IMR-90 (cell line): ENCODE data around the gene CYTH1. TPM values are rescaled to one million over a fixed set of nuclear protein-coding genes. Genes with fewer than 3 reads are reported as not detected.

Experiments used
- ATAC-seq: fragments of 200-7000 bp; cut with Tn5 transposase; 2 replicates; pipeline ENCODE4 v1.9.1; 2020; ENCODE audit warnings: low read depth, mild to moderate bottlenecking, moderate library complexity
- BruUV-seq: library from RNA; stranded (reverse); fragments of 400-500 nt; replicated peaks from 2 replicates; lab custom pipeline; 2021; lab: Mats Ljungman, UMichigan
- CTCF ChIA-PET: fragments of 300-600 bp; formaldehyde crosslinking; extraction: SDS; loops from one replicate; lab custom pipeline; 2021; ENCODE audit warnings: antibody characterized with exemption; lab: Yijun Ruan, JAX
- POLR2A ChIA-PET: fragments of 300-600 bp; sonication (Branson Sonifier 250); formaldehyde crosslinking; loops from one replicate; lab custom pipeline; 2022; ENCODE audit warnings: antibody characterized with exemption; ENCODE audit not compliant: unreplicated experiment; lab: Charles Lee
- DNase-seq: peaks from one replicate; pipeline ENCODE4 v3.0.0; 2013
- H2AFZ ChIP-seq: replicated peaks from 2 replicates; pipeline ENCODE3; 2013; ENCODE audit warnings: low read length, mild to moderate bottlenecking; ENCODE audit not compliant: poor library complexity
- H2AK5ac ChIP-seq: 2 replicates; pipeline ENCODE4 v1.6.1; 2013; ENCODE audit warnings: low read depth, low read length, inconsistent platforms
- H2AK9ac ChIP-seq: replicated peaks from 2 replicates; pipeline ENCODE3; 2013; ENCODE audit warnings: mild to moderate bottlenecking, low read depth, low read length, moderate library complexity; ENCODE audit not compliant: poor library complexity
- H2BK120ac ChIP-seq: 2 replicates; pipeline ENCODE4 v1.6.1; 2013; ENCODE audit warnings: low read depth, low read length, inconsistent platforms
- H2BK15ac ChIP-seq: 3 replicates; pipeline ENCODE4 v1.6.1; 2013; ENCODE audit warnings: low read depth, low read length, inconsistent platforms
- H2BK20ac ChIP-seq: 2 replicates; pipeline ENCODE4 v1.6.1; 2013; ENCODE audit warnings: low read depth, mild to moderate bottlenecking, inconsistent platforms, low read length, moderate library complexity
- H2BK5ac ChIP-seq: 2 replicates; pipeline ENCODE4 v1.6.1; 2013; ENCODE audit warnings: mild to moderate bottlenecking, low read depth, low read length, inconsistent platforms; ENCODE audit not compliant: poor library complexity, severe bottlenecking
- H3K14ac ChIP-seq: replicated peaks from 2 replicates; pipeline ENCODE4 v1.6.1; 2013; ENCODE audit warnings: low read depth, low read length, inconsistent platforms
- H3K18ac ChIP-seq: 2 replicates; pipeline ENCODE4 v1.6.1; 2013; ENCODE audit warnings: low read depth, low read length, control low read depth
- H3K23ac ChIP-seq: 2 replicates; pipeline ENCODE4 v1.6.1; 2013; ENCODE audit warnings: low read depth, low read length, inconsistent platforms
- H3K27ac ChIP-seq: 2 replicates; pipeline ENCODE4 v1.5.1; 2013; ENCODE audit warnings: mild to moderate bottlenecking, control low read depth, low read length; ENCODE audit not compliant: insufficient read depth
- H3K27me3 ChIP-seq: 2 replicates; pipeline ENCODE4 v1.6.1; 2013; ENCODE audit warnings: low read length; ENCODE audit not compliant: control insufficient read depth, insufficient read depth
- H3K36me3 ChIP-seq: 2 replicates; pipeline ENCODE4 v1.6.1; 2013; ENCODE audit warnings: low read length, mixed read lengths; ENCODE audit not compliant: control insufficient read depth, insufficient read depth
- H3K4ac ChIP-seq: 2 replicates; pipeline ENCODE4 v1.6.1; 2013; ENCODE audit warnings: low read depth, low read length, inconsistent platforms
- H3K4me1 ChIP-seq: 2 replicates; pipeline ENCODE4 v1.6.1; 2013; ENCODE audit warnings: low read length, mixed read lengths; ENCODE audit not compliant: control insufficient read depth, insufficient read depth
- H3K4me2 ChIP-seq: 2 replicates; pipeline ENCODE4 v1.6.1; 2013; ENCODE audit warnings: low read depth, mild to moderate bottlenecking, control low read depth, low read length, moderate library complexity
- H3K4me3 ChIP-seq: 2 replicates; pipeline ENCODE4 v1.5.1; 2013; ENCODE audit warnings: low read depth, mild to moderate bottlenecking, control low read depth, low read length, moderate library complexity; ENCODE audit not compliant: insufficient read depth
- H3K56ac ChIP-seq: 2 replicates; pipeline ENCODE4 v1.6.1; 2013; ENCODE audit warnings: low read length, inconsistent platforms; ENCODE audit not compliant: insufficient read depth; ENCODE audit errors: extremely low read depth
- H3K79me1 ChIP-seq, 2 experiments: 2 replicates each; pipeline ENCODE4 v1.6.1; 2013; ENCODE audit warnings: low read length in 2 of 2, inconsistent platforms in 1 of 2, low read depth in 1 of 2
- H3K9ac ChIP-seq: 2 replicates; pipeline ENCODE4 v1.6.1; 2013; ENCODE audit warnings: low read depth, low read length, control low read depth
- H3K9me1 ChIP-seq: 2 replicates; pipeline ENCODE4 v1.6.1; 2013; ENCODE audit warnings: low read length, inconsistent platforms; ENCODE audit not compliant: insufficient read depth
- H3K9me3 ChIP-seq: 2 replicates; pipeline ENCODE4 v1.6.1; 2013; ENCODE audit warnings: low read length; ENCODE audit not compliant: control insufficient read depth, insufficient read depth
- H4K20me1 ChIP-seq: 2 replicates; pipeline ENCODE4 v1.6.1; 2013; ENCODE audit warnings: low read length, inconsistent platforms; ENCODE audit not compliant: insufficient read depth
- H4K5ac ChIP-seq: 2 replicates; pipeline ENCODE4 v1.6.1; 2013; ENCODE audit warnings: mild to moderate bottlenecking, low read depth, low read length, control low read depth
- H4K8ac ChIP-seq, 2 experiments: 2 replicates each; pipeline ENCODE4 v1.6.1; 2013; ENCODE audit warnings: low read depth in 2 of 2, low read length in 2 of 2, control low read depth in 1 of 2, inconsistent platforms in 1 of 2
- H4K91ac ChIP-seq: 2 replicates; pipeline ENCODE4 v1.6.1; 2013; ENCODE audit warnings: low read depth, low read length, inconsistent platforms; ENCODE audit not compliant: insufficient read depth
- BHLHE40 ChIP-seq: fragments of 150-350 bp; IDR thresholded peaks from 2 replicates; pipeline ENCODE4 v1.6.1; 2016; ENCODE audit warnings: mild to moderate bottlenecking, low read depth, low read length
- CEBPB ChIP-seq: IDR thresholded peaks from 2 replicates; pipeline ENCODE4 v1.6.1; 2012; ENCODE audit warnings: low read depth, low read length, improper control_type of control experiment
- FOS ChIP-seq: fragments of 150-350 bp; IDR thresholded peaks from 2 replicates; pipeline ENCODE4 v1.6.1; 2016; ENCODE audit warnings: low read depth, low read length
- MAFK ChIP-seq: IDR thresholded peaks from 2 replicates; pipeline ENCODE4 v1.6.1; 2012; ENCODE audit warnings: low read depth, low read length, improper control_type of control experiment
- MXI1 ChIP-seq: IDR thresholded peaks from 2 replicates; pipeline ENCODE4 v1.6.1; 2012; ENCODE audit warnings: low read depth, mild to moderate bottlenecking, low read length, moderate library complexity, borderline replicate concordance
- NFE2L2 ChIP-seq: fragments of 150-350 bp; IDR thresholded peaks from 2 replicates; pipeline ENCODE4 v1.6.1; 2016; ENCODE audit warnings: low read depth, mild to moderate bottlenecking, low read length
- RAD21 ChIP-seq: IDR thresholded peaks from 2 replicates; pipeline ENCODE4 v1.6.1; 2012; ENCODE audit warnings: low read length, improper control_type of control experiment
- RCOR1 ChIP-seq: IDR thresholded peaks from 2 replicates; pipeline ENCODE4 v1.6.1; 2012; ENCODE audit warnings: mild to moderate bottlenecking, low read length, improper control_type of control experiment; ENCODE audit not compliant: insufficient replicate concordance
- RFX5 ChIP-seq: IDR thresholded peaks from 2 replicates; pipeline ENCODE4 v1.8.0; 2012; ENCODE audit warnings: low read depth, mild to moderate bottlenecking, low read length, moderate library complexity
- SMC3 ChIP-seq: fragments of 150-350 bp; IDR thresholded peaks from 2 replicates; pipeline ENCODE4 v1.6.1; 2016; ENCODE audit warnings: low read depth, mild to moderate bottlenecking, antibody characterized with exemption, low read length, moderate library complexity
- WGBS, 2 experiments: methylation state at CpG; one replicate each; pipeline versions ENCODE4 v1.1.5 to v1.1.7; 2013; ENCODE audit warnings: missing lambda C conversion rate in 2 of 2; ENCODE audit not compliant: insufficient read length in 1 of 2; ENCODE audit errors: extremely low coverage in 2 of 2; 5-methylcytosine and 5-hydroxymethylcytosine counted together
- dilution Hi-C: fragments of 300-500 bp; cut with HindIII; formaldehyde crosslinking; loops from one replicate; pipeline ENCODE4 v1.14.3; 2018; ENCODE audit warnings: low sequenced_read_pairs; ENCODE audit not compliant: unreplicated experiment
- in situ Hi-C: fragments of 300-500 bp; cut with MboI; formaldehyde crosslinking; loops from 3 replicates; pipeline ENCODE4 v1.14.3; 2019; ENCODE audit warnings: low sequenced_read_pairs, inconsistent platforms, mixed read lengths
- intact Hi-C: fragments of 100-400 bp; cut with micrococcal nuclease; formaldehyde crosslinking; loops from 2 replicates; pipeline ENCODE4 v1.10.0; 2022
- polyA plus RNA-seq, 3 experiments: library from polyadenylated mRNA; depleted of rRNA; stranded (reverse); fragments of >200 nt; gene quantifications; 2 replicates each; pipeline ENCODE4 v1.2.3, GENCODE V29; 2012; ENCODE audit warnings: low replicate concordance in 1 of 3
- total RNA-seq: library from RNA; depleted of rRNA; stranded (reverse); fragments of >200 nt; gene quantifications from 2 replicates; pipeline ENCODE4 v1.2.3, GENCODE V29; 2012
- TF ChIP-seq, protein P1 (sequence below): fragments of 150-350 bp; IDR thresholded peaks from 2 replicates; pipeline ENCODE4 v1.6.1; 2016; ENCODE audit warnings: low read depth, mild to moderate bottlenecking, low read length, moderate library complexity, borderline replicate concordance
- TF ChIP-seq, protein P2 (sequence below): fragments of 150-350 bp; IDR thresholded peaks from 2 replicates; pipeline ENCODE4 v1.6.1; 2017; ENCODE audit warnings: mild to moderate bottlenecking, antibody characterized with exemption, low read length, low read depth
- TF ChIP-seq, protein P3 (sequence below): conservative IDR thresholded peaks from 2 replicates; pipeline ENCODE4 v1.5.1; 2012; ENCODE audit warnings: mild to moderate bottlenecking, low read depth, low read length, improper control_type of control experiment

CYTH1 gene
- total and polyA plus RNA-seq, 2 of the 4 experiments (the other 2 are of a cell fraction): 7.9 to 12.4 TPM

DNA sequence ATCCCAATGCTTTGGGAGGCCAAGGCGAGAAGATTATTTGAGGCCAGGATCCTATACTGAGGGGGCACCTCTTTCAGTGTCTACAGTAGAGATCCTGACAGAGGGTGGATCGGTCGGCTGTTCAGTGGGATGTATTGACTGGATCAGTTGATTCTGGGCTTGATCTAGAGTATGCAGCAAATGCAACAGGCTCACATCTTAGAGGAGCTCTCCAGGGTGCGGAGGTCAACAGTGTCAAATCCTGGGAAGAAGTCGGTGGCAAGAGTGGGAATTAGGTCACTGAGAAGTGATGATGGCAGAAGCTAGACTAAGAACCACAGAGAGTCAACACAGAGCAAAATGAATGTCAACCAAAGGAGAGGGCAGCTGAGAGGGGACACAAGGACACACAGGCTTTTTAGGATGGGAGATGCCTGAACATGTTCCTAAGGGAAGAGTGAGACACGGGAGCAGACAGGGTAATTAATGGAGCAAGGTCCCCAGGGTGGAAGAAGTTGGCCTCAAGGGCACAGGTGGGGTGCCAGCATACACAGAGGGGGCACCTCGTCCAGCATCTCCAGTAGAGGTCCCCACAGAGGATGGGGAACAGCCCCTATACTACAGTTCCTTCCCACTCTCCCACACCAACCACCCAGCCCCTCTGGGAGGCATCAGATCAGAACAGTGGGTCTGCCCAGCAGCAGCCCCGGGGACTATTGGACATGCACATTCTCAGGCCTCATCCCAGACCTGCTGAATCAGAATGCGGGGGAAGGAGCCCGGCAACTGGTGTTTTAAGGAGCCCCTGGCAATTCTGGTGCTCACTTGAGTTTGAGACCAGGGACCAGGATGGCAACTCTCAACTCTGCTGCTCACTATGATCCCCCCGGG is 10.0 kb upstream of the CYTH1 start:
- no peak overlapping the region for H3K9ac ChIP-seq
- dilution Hi-C loops (no loop called here), intact Hi-C loops (loop anchor here (2.0 kb wide), 1 partner anchor 17 kb away; no protein-coding TSS in a partner anchor), in situ Hi-C loops (no loop called here)
- H3K4me3 ChIP-seq: no peak overlapping the region
- H3K56ac ChIP-seq: no peak overlapping the region
- BruUV-seq: no TSS peak
- ATAC-seq: peak; percentile 12
- DNase-seq: no peak
- peak overlapping the region; percentile 76 for H3K18ac ChIP-seq
- peak overlapping the region; percentile 66 for H3K4ac ChIP-seq
- peaks cover 3% of the 10 kb centered on the region; the same call in 1 of the 2 replicates for H4K20me1 ChIP-seq
- ChIA-PET POLR2A (no interaction called here), CTCF (interaction anchor here (0.6 kb wide), 1 partner anchor 11 kb away, joined by 3 read pairs; no protein-coding TSS in a partner anchor)
- H3K9me3 ChIP-seq: no peaks in the 10 kb centered on the region
- H2BK120ac ChIP-seq: peak overlapping the region; percentile 52; the same call in 1 of the 2 replicates
- H4K91ac ChIP-seq: peak overlapping the region; percentile 8; the same call in 1 of the 2 replicates
- no peaks in the 10 kb centered on the region for H3K27me3 ChIP-seq
- H3K79me1 ChIP-seq: peaks cover 3 to 43% of the 10 kb centered on the region in 2 experiments; a peak in 2 of 4 replicates
- H3K23ac ChIP-seq: peak overlapping the region; percentile 63; the same call in 1 of the 2 replicates
- H2AFZ ChIP-seq: no peak overlapping the region
- H2BK20ac ChIP-seq: peak overlapping the region; percentile 49; the same call in 1 of the 2 replicates
- peak overlapping the region; percentile 60 for H2AK9ac ChIP-seq
- 100% methylated on average over 4 of the region's 11 CpGs; no CpG with 5 or more reads in 1 of the 2 experiments for WGBS, 2 experiments
- H3K36me3 ChIP-seq: peaks cover 30% of the 10 kb centered on the region
- no peak overlapping the region for H3K4me2 ChIP-seq
- H3K4me1 ChIP-seq: peaks cover 28% of the 10 kb centered on the region
- peak overlapping the region; percentile 79 for H4K5ac ChIP-seq
- no peak overlapping the region for H2BK15ac ChIP-seq
- H2AK5ac ChIP-seq: peak overlapping the region; percentile 31; the same call in 1 of the 2 replicates
- H3K9me1 ChIP-seq: peaks cover 33% of the 10 kb centered on the region
- peak overlapping the region; percentile 52 for H2BK5ac ChIP-seq
- peak overlapping the region; percentile 76 for H3K14ac ChIP-seq
- H3K27ac ChIP-seq: peak overlapping the region; percentile 63; the same call in 1 of the 2 replicates
- peak overlapping the region in 1 of 2 experiments; percentile 78; a peak in 2 of 4 replicates for H4K8ac ChIP-seq
- TF ChIP-seq BHLHE40: no peak
- no peak for TF ChIP-seq RFX5
- TF ChIP-seq MXI1: no peak
- no peak for TF ChIP-seq RAD21
- TF ChIP-seq, protein P1, sequence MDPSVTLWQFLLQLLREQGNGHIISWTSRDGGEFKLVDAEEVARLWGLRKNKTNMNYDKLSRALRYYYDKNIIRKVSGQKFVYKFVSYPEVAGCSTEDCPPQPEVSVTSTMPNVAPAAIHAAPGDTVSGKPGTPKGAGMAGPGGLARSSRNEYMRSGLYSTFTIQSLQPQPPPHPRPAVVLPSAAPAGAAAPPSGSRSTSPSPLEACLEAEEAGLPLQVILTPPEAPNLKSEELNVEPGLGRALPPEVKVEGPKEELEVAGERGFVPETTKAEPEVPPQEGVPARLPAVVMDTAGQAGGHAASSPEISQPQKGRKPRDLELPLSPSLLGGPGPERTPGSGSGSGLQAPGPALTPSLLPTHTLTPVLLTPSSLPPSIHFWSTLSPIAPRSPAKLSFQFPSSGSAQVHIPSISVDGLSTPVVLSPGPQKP: no peak
- TF ChIP-seq SMC3: no peak
- no peak for TF ChIP-seq CEBPB
- TF ChIP-seq RCOR1: no peak
- TF ChIP-seq, protein P2, sequence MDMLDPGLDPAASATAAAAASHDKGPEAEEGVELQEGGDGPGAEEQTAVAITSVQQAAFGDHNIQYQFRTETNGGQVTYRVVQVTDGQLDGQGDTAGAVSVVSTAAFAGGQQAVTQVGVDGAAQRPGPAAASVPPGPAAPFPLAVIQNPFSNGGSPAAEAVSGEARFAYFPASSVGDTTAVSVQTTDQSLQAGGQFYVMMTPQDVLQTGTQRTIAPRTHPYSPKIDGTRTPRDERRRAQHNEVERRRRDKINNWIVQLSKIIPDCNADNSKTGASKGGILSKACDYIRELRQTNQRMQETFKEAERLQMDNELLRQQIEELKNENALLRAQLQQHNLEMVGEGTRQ: no peak
- no peak for TF ChIP-seq MAFK
- TF ChIP-seq NFE2L2: no peak
- TF ChIP-seq, protein P3, sequence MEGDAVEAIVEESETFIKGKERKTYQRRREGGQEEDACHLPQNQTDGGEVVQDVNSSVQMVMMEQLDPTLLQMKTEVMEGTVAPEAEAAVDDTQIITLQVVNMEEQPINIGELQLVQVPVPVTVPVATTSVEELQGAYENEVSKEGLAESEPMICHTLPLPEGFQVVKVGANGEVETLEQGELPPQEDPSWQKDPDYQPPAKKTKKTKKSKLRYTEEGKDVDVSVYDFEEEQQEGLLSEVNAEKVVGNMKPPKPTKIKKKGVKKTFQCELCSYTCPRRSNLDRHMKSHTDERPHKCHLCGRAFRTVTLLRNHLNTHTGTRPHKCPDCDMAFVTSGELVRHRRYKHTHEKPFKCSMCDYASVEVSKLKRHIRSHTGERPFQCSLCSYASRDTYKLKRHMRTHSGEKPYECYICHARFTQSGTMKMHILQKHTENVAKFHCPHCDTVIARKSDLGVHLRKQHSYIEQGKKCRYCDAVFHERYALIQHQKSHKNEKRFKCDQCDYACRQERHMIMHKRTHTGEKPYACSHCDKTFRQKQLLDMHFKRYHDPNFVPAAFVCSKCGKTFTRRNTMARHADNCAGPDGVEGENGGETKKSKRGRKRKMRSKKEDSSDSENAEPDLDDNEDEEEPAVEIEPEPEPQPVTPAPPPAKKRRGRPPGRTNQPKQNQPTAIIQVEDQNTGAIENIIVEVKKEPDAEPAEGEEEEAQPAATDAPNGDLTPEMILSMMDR: no peak
- no peak for TF ChIP-seq FOS
